Activated gamma-delta T cell (primary cell): ENCODE data around the gene GRK5.

Source experiments
- DNase-seq: peaks from one replicate; lab custom pipeline; 2025; lab: John Stamatoyannopoulos, UW

GRK5 gene

GRCh38 chr10:119360181-119360921 is 153.0 kb downstream of the GRK5 start:
- DNase-seq = no peak

DNA sequence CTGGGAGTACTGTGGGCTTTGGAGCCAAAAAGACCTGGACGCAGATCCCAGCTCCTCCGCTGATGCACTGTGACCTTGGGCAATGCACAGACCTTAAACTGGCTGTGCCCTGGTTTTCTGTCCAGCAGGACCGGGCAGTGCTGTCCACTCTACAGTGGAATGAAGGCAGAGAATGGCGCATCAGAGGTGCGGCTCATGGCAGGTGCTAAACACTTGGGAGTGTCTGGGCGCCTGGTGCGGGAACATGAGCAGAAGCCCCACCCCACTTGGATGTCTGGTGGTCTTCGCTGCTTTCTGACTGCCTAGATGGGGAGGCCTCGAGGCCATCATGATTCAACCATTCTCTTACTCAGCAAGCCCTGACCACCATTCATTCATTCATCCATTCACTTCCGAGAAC is 153.7 kb downstream of the GRK5 start:
- DNase-seq = no peak

DNA sequence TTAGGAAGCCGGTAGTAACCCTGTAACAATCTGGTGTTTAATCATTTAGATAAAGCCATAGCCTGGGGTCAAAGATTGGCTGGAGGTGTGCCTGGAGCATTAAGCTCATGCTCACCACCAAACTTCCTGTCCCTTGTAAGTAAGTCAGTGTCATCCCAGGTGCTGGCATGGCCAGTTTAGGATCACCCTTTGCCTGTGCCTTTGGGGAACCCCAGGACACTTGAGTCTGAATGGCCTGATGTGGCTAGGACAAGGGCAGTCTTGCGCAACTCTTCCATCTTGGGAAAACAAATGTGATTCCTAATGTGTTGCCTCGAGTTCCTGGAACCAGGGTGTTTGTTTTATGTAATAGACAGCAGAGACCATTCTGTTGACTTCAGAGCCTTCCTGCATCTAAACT is 154.8 kb downstream of the GRK5 start:
- no peak for DNase-seq

DNA sequence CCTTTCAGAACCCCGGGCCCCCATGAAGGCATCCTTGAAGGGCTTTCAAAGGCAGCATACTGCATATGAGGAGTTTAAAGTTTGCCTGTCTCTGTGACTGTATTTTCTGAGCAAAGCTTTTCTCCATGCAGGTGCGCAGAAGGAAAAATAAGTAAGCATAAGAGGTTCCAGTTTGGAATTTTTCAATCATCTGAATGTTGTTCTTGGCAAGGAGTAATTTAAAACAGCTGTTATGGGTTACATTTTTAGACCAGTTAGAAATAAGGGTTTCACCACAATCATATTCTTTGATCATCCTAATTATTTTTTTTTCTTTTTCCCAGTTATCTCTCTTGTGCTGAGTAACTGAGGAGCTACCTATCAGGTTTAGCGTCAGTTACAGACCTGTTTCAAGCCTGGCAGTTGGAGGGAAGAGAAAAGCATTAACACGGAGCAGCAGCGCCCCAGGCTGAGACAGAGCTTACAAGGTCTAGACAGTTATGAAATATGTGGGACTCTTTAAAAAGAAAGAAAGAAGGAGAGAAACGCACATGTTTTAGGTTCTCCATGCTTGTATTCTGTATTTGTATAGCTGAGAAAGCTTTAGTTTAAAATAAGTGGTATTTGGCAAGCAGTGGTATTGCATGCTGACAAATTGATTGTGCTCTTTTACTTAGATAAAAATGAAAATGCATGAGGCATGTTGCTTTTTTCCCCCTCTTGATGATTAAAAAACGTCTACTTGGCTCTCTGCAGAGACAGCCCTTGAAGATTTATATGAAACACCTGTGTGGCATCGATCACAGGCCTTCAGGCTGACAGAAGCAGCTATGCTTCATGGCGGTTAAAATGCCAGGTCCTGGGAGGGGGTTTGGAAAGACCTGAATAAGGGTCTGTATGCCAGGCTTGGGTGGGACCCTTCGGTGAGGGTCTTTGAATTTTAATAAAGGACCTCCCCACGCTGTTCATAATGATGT is 157.6 kb downstream of the GRK5 start:
- no peak for DNase-seq

DNA sequence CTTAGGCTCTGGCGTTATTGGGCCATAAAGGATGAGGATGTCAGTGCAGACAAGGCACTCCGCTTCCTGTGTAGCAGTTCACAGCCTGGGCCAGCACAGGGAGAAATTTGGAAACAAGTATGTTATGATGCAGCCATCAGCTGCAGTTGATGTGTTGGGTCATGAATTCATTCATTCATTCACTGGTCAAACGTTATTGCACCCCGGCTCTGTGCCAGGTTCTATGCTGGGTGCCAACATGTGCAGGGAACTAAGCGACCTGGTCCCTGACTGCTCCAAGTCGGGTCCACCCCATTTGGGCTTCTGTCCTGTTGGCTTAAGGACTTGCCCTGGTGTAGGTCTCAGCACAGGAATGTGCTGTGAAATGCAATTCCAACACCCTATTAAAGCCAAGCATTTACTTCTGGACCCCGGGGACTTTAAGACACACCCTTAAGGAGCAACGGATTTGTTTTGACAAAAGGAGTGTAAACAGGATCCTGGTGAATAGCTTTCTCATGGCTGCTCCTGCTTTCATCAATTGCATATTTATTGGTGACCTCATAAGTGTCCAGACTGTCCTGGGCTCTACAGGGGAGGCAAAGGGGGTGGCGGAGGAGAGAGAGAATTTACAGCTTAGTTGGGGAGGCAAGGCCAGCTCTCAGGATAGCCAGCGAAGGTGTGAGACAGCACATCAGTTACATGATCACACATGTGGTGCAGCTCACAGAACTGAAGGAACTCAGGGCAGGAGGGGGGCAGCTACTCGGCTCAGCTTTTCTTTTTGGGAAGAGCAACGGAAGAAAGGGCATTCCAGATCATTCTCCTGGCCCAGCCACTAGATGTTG is 158.6 kb downstream of the GRK5 start:
- no peak for DNase-seq

DNA sequence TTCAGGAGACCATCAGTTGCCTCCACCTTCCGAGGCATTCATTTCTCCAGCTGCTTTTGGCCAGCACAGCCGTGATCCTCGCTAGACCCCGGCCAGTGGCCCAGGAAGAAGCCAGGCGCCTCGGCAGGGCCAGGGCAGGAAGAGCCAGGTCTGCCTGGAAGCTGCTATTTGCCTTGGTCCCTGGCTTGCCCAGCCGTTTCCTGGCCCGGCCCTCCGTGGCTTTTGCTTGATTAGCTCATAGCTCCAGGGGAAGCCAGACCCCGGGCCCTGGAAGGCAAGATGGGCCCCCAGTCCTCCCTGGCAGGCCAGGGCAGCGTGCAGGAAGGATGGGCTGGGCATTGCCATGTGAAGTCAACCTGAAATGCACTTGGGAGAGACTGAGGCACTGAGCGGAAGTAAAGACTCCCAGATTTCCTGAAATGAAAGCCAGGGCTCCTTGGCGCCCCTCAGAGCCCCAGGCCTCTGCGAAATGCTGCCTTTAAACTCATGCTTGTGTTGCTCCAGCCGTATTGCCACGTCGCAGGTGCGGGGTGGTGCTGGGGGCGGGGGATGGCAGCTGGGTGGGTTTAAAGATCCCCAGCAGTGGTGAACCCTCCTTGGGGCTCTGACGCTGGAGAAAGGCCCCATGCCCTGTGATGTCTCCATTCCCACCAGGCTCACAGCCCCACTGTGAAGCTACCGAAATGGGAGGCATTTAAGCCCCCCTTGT is 160.6 kb downstream of the GRK5 start:
- no peak for DNase-seq

- no peak for DNase-seq
Measured at GRCh38 chr10:119368581-119368980, 161.2 kb downstream of the GRK5 start.

GRCh38 chr10:119368991-119369869 is 161.9 kb downstream of the GRK5 start:
- no peak for DNase-seq

DNA sequence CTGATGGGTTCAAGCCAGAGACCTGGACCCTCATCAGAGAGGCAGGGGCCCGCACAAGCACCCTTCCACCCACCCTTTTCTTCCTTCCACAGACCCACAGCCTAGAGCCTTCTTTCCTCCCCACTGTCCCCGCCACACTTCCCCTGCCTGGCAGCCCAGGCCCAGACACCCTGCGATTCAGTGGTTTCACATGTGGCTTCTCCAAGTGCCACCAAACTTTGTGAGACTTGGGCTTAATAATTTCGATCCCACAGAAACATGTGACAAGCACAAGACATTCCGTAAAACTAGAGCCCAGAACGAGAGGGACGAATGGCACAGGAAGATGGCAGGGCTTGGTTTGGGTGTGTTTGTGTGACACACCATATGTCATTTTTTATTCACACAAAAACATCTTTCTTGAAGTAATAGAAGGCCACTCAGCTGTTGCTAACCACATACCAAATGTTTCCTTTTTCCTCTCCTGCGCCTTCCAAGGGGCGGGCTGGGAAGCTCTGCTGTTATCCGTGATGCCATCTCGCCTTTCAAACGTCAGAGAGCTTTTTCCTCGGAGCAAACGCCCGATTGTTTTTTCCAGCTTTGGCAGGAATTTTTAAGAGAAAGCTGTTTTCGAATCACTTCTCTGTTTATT is 162.9 kb downstream of the GRK5 start:
- DNase-seq = no peak

GRCh38 chr10:119370972-119371703 is 163.8 kb downstream of the GRK5 start:
- no peak for DNase-seq

GRCh38 chr10:119371704-119372663 is 164.6 kb downstream of the GRK5 start:
- no peak for DNase-seq

- DNase-seq = no peak
Measured at GRCh38 chr10:119373294-119374102, 166.1 kb downstream of the GRK5 start.

- DNase-seq = no peak
Measured at GRCh38 chr10:119374236-119374635, 166.9 kb downstream of the GRK5 start.

- no peak for DNase-seq
Measured at GRCh38 chr10:119375574-119376272, 168.4 kb downstream of the GRK5 start.

DNA sequence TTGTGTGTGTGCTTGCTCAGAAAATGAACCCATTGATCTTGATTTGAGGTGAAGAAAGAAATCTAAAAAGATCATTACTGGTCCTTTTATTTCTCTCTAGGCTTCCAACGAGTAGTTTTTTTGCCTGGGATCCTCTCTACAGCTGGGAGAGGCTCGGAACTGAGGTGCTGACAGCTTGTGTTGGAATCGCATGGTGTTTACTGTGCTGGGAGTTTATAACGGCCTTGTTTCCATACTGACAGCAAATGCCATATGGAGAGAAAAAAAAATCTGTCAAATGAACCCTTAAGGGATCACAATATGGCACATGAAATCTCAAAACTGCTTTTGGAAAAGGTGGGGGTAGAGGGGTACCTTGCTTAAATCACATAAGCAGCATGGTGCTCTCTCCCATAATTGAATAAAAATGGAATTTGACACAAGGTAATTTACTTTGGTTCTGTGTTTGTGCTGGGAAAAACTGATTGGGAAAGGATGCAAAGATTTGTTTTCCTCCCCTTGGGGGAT is 170.1 kb downstream of the GRK5 start:
- DNase-seq = no peak

GRCh38 chr10:119377958-119378736 is 170.8 kb downstream of the GRK5 start:
- no peak for DNase-seq
